Measurements from ENCODE around the gene GATAD1.

Gene GATAD1

GRCh38 chr7:92485267-92485892 lies 38.1 kb downstream of the GATAD1 start:
- Histone ChIP-seq H2AFZ (ENCODE audit: low read depth, low read length, severe bottlenecking) (no peak overlapping the region), H3K27ac (ENCODE audit: low read depth, low read length) (no peak overlapping the region), H3K9me2 (replicated peaks; ENCODE audit: insufficient read depth, low read length) (no peaks in the 10 kb centered on the region), H3K4me2 (ENCODE audit: low read depth, low read length, poor library complexity, severe bottlenecking) (no peak overlapping the region), H3K36me3 (ENCODE audit: low read length) (peaks cover 38% of the 10 kb centered on the region), H3F3A (ENCODE audit: insufficient read depth) (peaks cover 14% of the 10 kb centered on the region), H3K9ac (ENCODE audit: low read length) (no peak overlapping the region), H4K20me1 (ENCODE audit: low read depth, low read length) (no peaks in the 10 kb centered on the region; the same call in 1 of the 2 replicates), H3K4me3 (ENCODE audit: insufficient read depth, low read length, poor library complexity, severe bottlenecking) (no peak overlapping the region), H3K79me2 (ENCODE audit: insufficient read depth, low read length) (no peaks in the 10 kb centered on the region), H3K27me3 (ENCODE audit: low read length) (no peaks in the 10 kb centered on the region), H3K9me3 (ENCODE audit: insufficient read depth, low read length) (no peaks in the 10 kb centered on the region)
- TF ChIP-seq, protein P1, sequence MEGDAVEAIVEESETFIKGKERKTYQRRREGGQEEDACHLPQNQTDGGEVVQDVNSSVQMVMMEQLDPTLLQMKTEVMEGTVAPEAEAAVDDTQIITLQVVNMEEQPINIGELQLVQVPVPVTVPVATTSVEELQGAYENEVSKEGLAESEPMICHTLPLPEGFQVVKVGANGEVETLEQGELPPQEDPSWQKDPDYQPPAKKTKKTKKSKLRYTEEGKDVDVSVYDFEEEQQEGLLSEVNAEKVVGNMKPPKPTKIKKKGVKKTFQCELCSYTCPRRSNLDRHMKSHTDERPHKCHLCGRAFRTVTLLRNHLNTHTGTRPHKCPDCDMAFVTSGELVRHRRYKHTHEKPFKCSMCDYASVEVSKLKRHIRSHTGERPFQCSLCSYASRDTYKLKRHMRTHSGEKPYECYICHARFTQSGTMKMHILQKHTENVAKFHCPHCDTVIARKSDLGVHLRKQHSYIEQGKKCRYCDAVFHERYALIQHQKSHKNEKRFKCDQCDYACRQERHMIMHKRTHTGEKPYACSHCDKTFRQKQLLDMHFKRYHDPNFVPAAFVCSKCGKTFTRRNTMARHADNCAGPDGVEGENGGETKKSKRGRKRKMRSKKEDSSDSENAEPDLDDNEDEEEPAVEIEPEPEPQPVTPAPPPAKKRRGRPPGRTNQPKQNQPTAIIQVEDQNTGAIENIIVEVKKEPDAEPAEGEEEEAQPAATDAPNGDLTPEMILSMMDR (IDR thresholded peaks at IDR 0.05; ENCODE audit: insufficient read depth, low read length, poor library complexity, severe bottlenecking): no peak
- no peak for TF ChIP-seq EZH2phosphoT487 (conservative IDR thresholded peaks at IDR 0.05; ENCODE audit: low read length)

DNA sequence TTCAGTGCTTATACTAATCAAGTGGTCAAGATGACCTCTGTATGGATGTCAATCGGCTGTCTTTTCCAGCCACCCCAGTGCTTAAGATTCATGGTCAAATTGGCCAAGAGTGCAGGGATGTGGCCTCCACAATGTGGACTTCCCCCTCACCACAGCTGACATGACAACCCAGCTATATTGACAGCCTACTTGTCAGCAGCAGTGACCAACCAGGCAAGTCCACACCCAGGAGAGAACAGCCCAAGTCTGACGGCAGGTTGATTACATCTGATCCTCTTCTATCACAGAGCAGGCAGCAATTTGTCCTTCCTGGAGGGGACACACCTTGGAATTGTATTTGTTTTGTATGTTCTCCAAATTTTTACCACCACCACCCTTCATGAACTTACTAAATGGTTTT lies 38.7 kb downstream of the GATAD1 start:
- Histone ChIP-seq H3K79me2 (ENCODE audit: insufficient read depth, low read length) (no peaks in the 10 kb centered on the region), H3K4me2 (ENCODE audit: low read depth, low read length, poor library complexity, severe bottlenecking) (no peak overlapping the region), H3K27ac (ENCODE audit: low read depth, low read length) (no peak overlapping the region), H3K9me2 (replicated peaks; ENCODE audit: insufficient read depth, low read length) (no peaks in the 10 kb centered on the region), H2AFZ (ENCODE audit: low read depth, low read length, severe bottlenecking) (no peak overlapping the region), H3F3A (ENCODE audit: insufficient read depth) (peaks cover 14% of the 10 kb centered on the region), H3K9me3 (ENCODE audit: insufficient read depth, low read length) (no peaks in the 10 kb centered on the region), H4K20me1 (ENCODE audit: low read depth, low read length) (no peaks in the 10 kb centered on the region; the same call in 1 of the 2 replicates), H3K27me3 (ENCODE audit: low read length) (no peaks in the 10 kb centered on the region), H3K36me3 (ENCODE audit: low read length) (peaks cover 43% of the 10 kb centered on the region), H3K9ac (ENCODE audit: low read length) (no peak overlapping the region), H3K4me3 (ENCODE audit: insufficient read depth, low read length, poor library complexity, severe bottlenecking) (no peak overlapping the region)
- TF ChIP-seq, protein P1 (IDR thresholded peaks at IDR 0.05; ENCODE audit: insufficient read depth, low read length, poor library complexity, severe bottlenecking): no peak
- no peak for TF ChIP-seq EZH2phosphoT487 (conservative IDR thresholded peaks at IDR 0.05; ENCODE audit: low read length)

DNA sequence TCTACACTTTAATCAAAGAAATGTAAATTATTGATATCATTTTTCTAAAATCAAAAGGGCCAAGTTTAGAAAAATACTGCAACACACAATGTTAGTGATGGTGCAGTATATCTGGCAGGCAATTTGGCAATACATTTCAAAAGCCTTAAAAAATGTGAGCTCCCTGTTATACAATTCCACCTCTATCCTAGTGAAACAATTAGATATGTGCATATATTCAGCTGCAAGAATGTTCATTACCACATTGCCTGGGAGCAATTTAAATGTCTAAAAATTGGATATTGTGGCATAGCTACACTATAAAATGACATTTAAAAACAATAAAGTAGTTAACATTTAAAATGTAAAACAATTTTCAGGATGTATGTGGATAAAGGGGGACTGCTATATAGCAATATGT lies 40.5 kb downstream of the GATAD1 start:
- Histone ChIP-seq H3K79me2 (ENCODE audit: insufficient read depth, low read length) (no peaks in the 10 kb centered on the region), H3K27ac (ENCODE audit: low read depth, low read length) (no peak overlapping the region), H3K9ac (ENCODE audit: low read length) (no peak overlapping the region), H3K4me3 (ENCODE audit: insufficient read depth, low read length, poor library complexity, severe bottlenecking) (no peak overlapping the region), H3K9me3 (ENCODE audit: insufficient read depth, low read length) (no peaks in the 10 kb centered on the region), H2AFZ (ENCODE audit: low read depth, low read length, severe bottlenecking) (no peak overlapping the region), H3K36me3 (ENCODE audit: low read length) (peaks cover 61% of the 10 kb centered on the region), H3K9me2 (replicated peaks; ENCODE audit: insufficient read depth, low read length) (no peaks in the 10 kb centered on the region), H4K20me1 (ENCODE audit: low read depth, low read length) (no peaks in the 10 kb centered on the region; the same call in 1 of the 2 replicates), H3F3A (ENCODE audit: insufficient read depth) (peaks cover 19% of the 10 kb centered on the region), H3K27me3 (ENCODE audit: low read length) (no peaks in the 10 kb centered on the region), H3K4me2 (ENCODE audit: low read depth, low read length, poor library complexity, severe bottlenecking) (no peak overlapping the region)
- TF ChIP-seq, protein P1 (IDR thresholded peaks at IDR 0.05; ENCODE audit: insufficient read depth, low read length, poor library complexity, severe bottlenecking): no peak
- no peak for TF ChIP-seq EZH2phosphoT487 (conservative IDR thresholded peaks at IDR 0.05; ENCODE audit: low read length)
